ENCODE results near the gene GNAQ.
A peak's percentile ranks its signal among the peaks of the same experiment; 100 is the strongest.

The GNAQ gene

GRCh38 chr9:77956555-77956954, 75.1 kb downstream of the GNAQ start:
- Histone ChIP-seq H3K27me3 (ENCODE audit: control insufficient read depth, insufficient read depth, low read length) (no peaks in the 10 kb centered on the region), H3K9ac (ENCODE audit: low read length) (no peak overlapping the region), H3K4me1 (ENCODE audit: control insufficient read depth, insufficient read depth, low read length) (peaks cover 12% of the 10 kb centered on the region), H3K27ac (ENCODE audit: low read depth, low read length) (no peak overlapping the region), H3K36me3 (ENCODE audit: control insufficient read depth, insufficient read depth, low read length) (no peaks in the 10 kb centered on the region), H3K4me3 (ENCODE audit: low read length) (no peak overlapping the region)

GRCh38 chr9:77954666-77955015, 77.0 kb downstream of the GNAQ start:
- Histone ChIP-seq H3K9ac (ENCODE audit: low read length) (no peak overlapping the region), H3K4me3 (ENCODE audit: low read length) (no peak overlapping the region), H3K27me3 (ENCODE audit: control insufficient read depth, insufficient read depth, low read length) (no peaks in the 10 kb centered on the region), H3K27ac (ENCODE audit: low read depth, low read length) (no peak overlapping the region), H3K36me3 (ENCODE audit: control insufficient read depth, insufficient read depth, low read length) (no peaks in the 10 kb centered on the region), H3K4me1 (ENCODE audit: control insufficient read depth, insufficient read depth, low read length) (no peaks in the 10 kb centered on the region)

GRCh38 chr9:77954013-77954665, 77.5 kb downstream of the GNAQ start:
- Histone ChIP-seq H3K27me3 (ENCODE audit: control insufficient read depth, insufficient read depth, low read length) (no peaks in the 10 kb centered on the region), H3K4me3 (ENCODE audit: low read length) (no peak overlapping the region), H3K36me3 (ENCODE audit: control insufficient read depth, insufficient read depth, low read length) (no peaks in the 10 kb centered on the region), H3K27ac (ENCODE audit: low read depth, low read length) (no peak overlapping the region), H3K9ac (ENCODE audit: low read length) (no peak overlapping the region), H3K4me1 (ENCODE audit: control insufficient read depth, insufficient read depth, low read length) (peaks cover 5% of the 10 kb centered on the region)

- H3K27ac ChIP-seq (ENCODE audit: low read depth, low read length): no peak overlapping the region
- peaks cover 9% of the 10 kb centered on the region for H3K4me1 ChIP-seq (ENCODE audit: control insufficient read depth, insufficient read depth, low read length)
- H3K36me3 ChIP-seq (ENCODE audit: control insufficient read depth, insufficient read depth, low read length): no peaks in the 10 kb centered on the region
- H3K9ac ChIP-seq (ENCODE audit: low read length): no peak overlapping the region
- H3K4me3 ChIP-seq (ENCODE audit: low read length): no peak overlapping the region
- no peaks in the 10 kb centered on the region for H3K27me3 ChIP-seq (ENCODE audit: control insufficient read depth, insufficient read depth, low read length)
Observed at GRCh38 chr9:77953590-77953989, 78.0 kb downstream of the GNAQ start.

GRCh38 chr9:77952635-77953328, 78.8 kb downstream of the GNAQ start:
- Histone ChIP-seq H3K4me3 (ENCODE audit: low read length) (peak overlapping the region; percentile 4), H3K27me3 (ENCODE audit: control insufficient read depth, insufficient read depth, low read length) (no peaks in the 10 kb centered on the region), H3K4me1 (ENCODE audit: control insufficient read depth, insufficient read depth, low read length) (peaks cover 9% of the 10 kb centered on the region), H3K36me3 (ENCODE audit: control insufficient read depth, insufficient read depth, low read length) (no peaks in the 10 kb centered on the region), H3K9ac (ENCODE audit: low read length) (no peak overlapping the region), H3K27ac (ENCODE audit: low read depth, low read length) (no peak overlapping the region)

- Histone ChIP-seq H3K4me1 (ENCODE audit: control insufficient read depth, insufficient read depth, low read length) (peaks cover 21% of the 10 kb centered on the region), H3K9ac (ENCODE audit: low read length) (no peak overlapping the region), H3K36me3 (ENCODE audit: control insufficient read depth, insufficient read depth, low read length) (no peaks in the 10 kb centered on the region), H3K27ac (ENCODE audit: low read depth, low read length) (no peak overlapping the region), H3K4me3 (ENCODE audit: low read length) (no peak overlapping the region), H3K27me3 (ENCODE audit: control insufficient read depth, insufficient read depth, low read length) (no peaks in the 10 kb centered on the region)
Observed at GRCh38 chr9:77951369-77951768, 80.2 kb downstream of the GNAQ start.

DNA sequence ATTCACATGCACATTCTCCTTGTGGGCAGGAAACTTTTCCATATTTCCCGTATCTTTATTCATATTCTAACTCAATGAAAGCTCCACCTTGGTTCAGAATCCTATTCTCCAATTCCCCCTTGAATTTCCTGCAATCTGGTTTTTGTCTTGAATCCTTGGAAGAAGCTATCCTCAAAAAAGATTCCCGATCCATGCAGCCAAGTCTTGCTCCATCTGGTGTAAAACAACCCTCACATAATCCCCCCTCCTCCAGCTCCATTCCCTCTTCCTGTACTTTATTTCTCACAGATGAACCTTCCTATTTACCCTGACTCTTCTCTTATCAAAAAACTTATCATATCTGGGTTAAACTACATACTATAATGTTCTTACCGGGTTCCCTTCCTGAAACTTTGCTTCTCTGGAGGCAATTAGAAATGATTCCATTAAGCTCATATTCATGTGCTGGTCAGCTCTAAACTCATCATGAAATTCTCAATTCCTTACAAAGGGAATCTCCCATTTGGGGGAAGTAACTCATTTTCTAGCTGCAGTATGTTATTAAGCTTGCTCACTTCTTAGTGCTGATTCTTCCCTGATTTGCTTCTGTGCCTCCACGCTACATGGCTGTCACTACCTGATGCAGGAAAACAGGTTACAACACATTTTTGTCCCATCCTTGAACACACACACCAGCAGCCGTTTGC, 81.7 kb downstream of the GNAQ start:
- Histone ChIP-seq H3K36me3 (ENCODE audit: control insufficient read depth, insufficient read depth, low read length) (no peaks in the 10 kb centered on the region), H3K4me1 (ENCODE audit: control insufficient read depth, insufficient read depth, low read length) (peaks cover 23% of the 10 kb centered on the region), H3K9ac (ENCODE audit: low read length) (no peak overlapping the region), H3K4me3 (ENCODE audit: low read length) (no peak overlapping the region), H3K27me3 (ENCODE audit: control insufficient read depth, insufficient read depth, low read length) (no peaks in the 10 kb centered on the region), H3K27ac (ENCODE audit: low read depth, low read length) (no peak overlapping the region)

- Histone ChIP-seq H3K27me3 (ENCODE audit: control insufficient read depth, insufficient read depth, low read length) (no peaks in the 10 kb centered on the region), H3K36me3 (ENCODE audit: control insufficient read depth, insufficient read depth, low read length) (no peaks in the 10 kb centered on the region), H3K27ac (ENCODE audit: low read depth, low read length) (no peak overlapping the region), H3K4me3 (ENCODE audit: low read length) (no peak overlapping the region), H3K4me1 (ENCODE audit: control insufficient read depth, insufficient read depth, low read length) (peaks cover 23% of the 10 kb centered on the region), H3K9ac (ENCODE audit: low read length) (no peak overlapping the region)
Observed at GRCh38 chr9:77947651-77948050, 84.0 kb downstream of the GNAQ start.

DNA sequence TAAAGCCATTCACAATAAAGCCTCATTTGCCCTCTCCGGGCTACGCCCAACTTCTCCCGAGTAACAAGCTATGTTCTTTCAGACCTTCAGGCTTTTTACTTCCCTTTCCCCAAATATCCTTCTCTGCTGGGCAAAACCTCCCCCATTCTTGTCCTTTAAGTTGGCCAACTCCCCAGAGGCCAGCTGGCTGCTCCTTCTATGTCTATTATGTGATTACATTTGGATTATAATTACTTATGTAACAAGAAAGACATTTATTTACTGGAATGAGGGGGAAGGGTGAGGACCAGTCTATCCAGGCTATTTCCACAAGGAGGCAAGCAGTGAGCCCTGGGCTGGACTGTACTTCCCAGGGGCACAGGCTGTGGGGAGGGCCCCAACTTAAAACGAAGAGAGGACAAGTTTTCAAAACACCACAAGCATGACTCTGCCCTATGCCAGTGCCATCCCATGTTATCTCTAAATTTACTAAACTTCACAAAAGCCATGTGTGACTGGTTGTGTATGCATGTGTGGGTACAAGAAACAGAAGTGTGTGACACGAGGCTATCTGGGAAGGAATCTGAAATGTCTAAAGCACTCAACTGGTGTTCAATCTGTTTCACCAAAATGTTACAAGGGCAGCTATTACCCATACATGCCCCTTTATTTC, 84.5 kb downstream of the GNAQ start:
- Histone ChIP-seq H3K9ac (ENCODE audit: low read length) (no peak overlapping the region), H3K27me3 (ENCODE audit: control insufficient read depth, insufficient read depth, low read length) (no peaks in the 10 kb centered on the region), H3K27ac (ENCODE audit: low read depth, low read length) (no peak overlapping the region), H3K4me3 (ENCODE audit: low read length) (peak overlapping the region; percentile 10), H3K36me3 (ENCODE audit: control insufficient read depth, insufficient read depth, low read length) (no peaks in the 10 kb centered on the region), H3K4me1 (ENCODE audit: control insufficient read depth, insufficient read depth, low read length) (peaks cover 23% of the 10 kb centered on the region)

- H3K27me3 ChIP-seq (ENCODE audit: control insufficient read depth, insufficient read depth, low read length): no peaks in the 10 kb centered on the region
- peaks cover 23% of the 10 kb centered on the region for H3K4me1 ChIP-seq (ENCODE audit: control insufficient read depth, insufficient read depth, low read length)
- H3K36me3 ChIP-seq (ENCODE audit: control insufficient read depth, insufficient read depth, low read length): no peaks in the 10 kb centered on the region
- no peak overlapping the region for H3K9ac ChIP-seq (ENCODE audit: low read length)
- no peak overlapping the region for H3K27ac ChIP-seq (ENCODE audit: low read depth, low read length)
- no peak overlapping the region for H3K4me3 ChIP-seq (ENCODE audit: low read length)
Observed at GRCh38 chr9:77946296-77946695, 85.3 kb downstream of the GNAQ start.

DNA sequence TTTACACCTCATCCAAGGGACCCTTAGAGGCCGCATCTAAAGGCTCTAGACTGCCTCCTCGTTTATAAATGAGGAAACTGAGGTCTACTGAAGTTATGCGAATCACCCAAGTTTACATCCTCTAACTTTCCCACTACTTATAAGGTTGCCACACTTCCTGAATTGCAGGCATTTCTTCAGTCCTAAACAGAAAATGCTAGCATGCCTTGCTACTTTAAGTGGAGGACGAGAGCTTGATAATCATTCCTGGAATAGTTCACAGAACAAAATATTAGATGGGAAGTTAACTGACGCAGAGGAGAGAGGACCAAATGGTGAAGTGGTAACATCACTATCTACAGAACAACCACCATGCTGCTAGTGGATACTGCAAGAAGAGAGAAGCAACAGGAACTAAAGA, 85.8 kb downstream of the GNAQ start:
- Histone ChIP-seq H3K27me3 (ENCODE audit: control insufficient read depth, insufficient read depth, low read length) (no peaks in the 10 kb centered on the region), H3K4me3 (ENCODE audit: low read length) (no peak overlapping the region), H3K9ac (ENCODE audit: low read length) (no peak overlapping the region), H3K4me1 (ENCODE audit: control insufficient read depth, insufficient read depth, low read length) (peaks cover 23% of the 10 kb centered on the region), H3K36me3 (ENCODE audit: control insufficient read depth, insufficient read depth, low read length) (no peaks in the 10 kb centered on the region), H3K27ac (ENCODE audit: low read depth, low read length) (no peak overlapping the region)

GRCh38 chr9:77944556-77945243, 86.9 kb downstream of the GNAQ start:
- Histone ChIP-seq H3K36me3 (ENCODE audit: control insufficient read depth, insufficient read depth, low read length) (no peaks in the 10 kb centered on the region), H3K27me3 (ENCODE audit: control insufficient read depth, insufficient read depth, low read length) (no peaks in the 10 kb centered on the region), H3K9ac (ENCODE audit: low read length) (no peak overlapping the region), H3K4me1 (ENCODE audit: control insufficient read depth, insufficient read depth, low read length) (peaks cover 23% of the 10 kb centered on the region), H3K4me3 (ENCODE audit: low read length) (no peak overlapping the region), H3K27ac (ENCODE audit: low read depth, low read length) (no peak overlapping the region)
